Spleen (tissue), 7 donors: ENCODE data around the gene LAYN.

ENCODE experiments used
- POLR2A ChIP-seq, 3 donors: fragments of 450-650 bp; IDR thresholded peaks; one replicate each; pipeline ENCODE4 v1.5.1; 2017; ENCODE audit warnings: antibody characterized with exemption in 3 of 3, mild to moderate bottlenecking in 1 of 3
- POLR2AphosphoS5 ChIP-seq, 3 donors: sonication (generic); formaldehyde crosslinking; IDR thresholded peaks; one replicate each; pipeline ENCODE4 v1.5.1; 2017; ENCODE audit warnings: antibody characterized with exemption in 3 of 3
- TF ChIP-seq, protein P1 (sequence below), 11 experiments: fragments of 200-600 bp in 7 of 11; fragments of 450-650 bp in 4 of 11; sonication (generic) in 4 of 11; IDR thresholded peaks in 8 of 11; conservative IDR thresholded peaks in 3 of 11; 1 replicate in 7 of 11; 2 replicates in 4 of 11; pipeline versions ENCODE4 v1.4.0 to v1.8.0; 2016 to 2021; ENCODE audit warnings: antibody characterized with exemption in 11 of 11, inconsistent platforms in 4 of 11, mild to moderate bottlenecking in 1 of 11
- donor health status: DM: no; HTN: no; CAD: no; lungs with moderate emphysema.
- donor health status: DM: no; HTN: no; CAD: no.
- donor health status: DM: no; HTN: no; CAD: no.

DNA sequence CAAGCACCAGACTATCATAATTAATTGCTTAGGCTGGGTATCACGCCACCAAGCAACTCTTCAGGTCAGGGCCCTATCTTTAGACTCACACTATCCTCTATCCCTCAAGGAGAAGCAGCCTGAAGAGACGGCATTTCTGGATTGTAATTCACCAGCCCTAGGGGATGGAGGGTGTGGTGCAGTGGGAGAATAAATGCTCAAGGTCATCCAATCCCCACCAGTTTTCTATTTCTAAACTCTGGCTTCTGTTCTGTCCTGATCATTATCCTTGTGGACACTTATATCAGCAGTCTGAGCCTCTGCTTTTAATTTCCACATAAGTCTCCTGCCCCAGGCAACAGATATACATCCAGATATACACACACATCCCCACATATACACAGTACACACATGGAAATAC is 48.6 kb downstream of the LAYN start:
- TF ChIP-seq, protein P1, sequence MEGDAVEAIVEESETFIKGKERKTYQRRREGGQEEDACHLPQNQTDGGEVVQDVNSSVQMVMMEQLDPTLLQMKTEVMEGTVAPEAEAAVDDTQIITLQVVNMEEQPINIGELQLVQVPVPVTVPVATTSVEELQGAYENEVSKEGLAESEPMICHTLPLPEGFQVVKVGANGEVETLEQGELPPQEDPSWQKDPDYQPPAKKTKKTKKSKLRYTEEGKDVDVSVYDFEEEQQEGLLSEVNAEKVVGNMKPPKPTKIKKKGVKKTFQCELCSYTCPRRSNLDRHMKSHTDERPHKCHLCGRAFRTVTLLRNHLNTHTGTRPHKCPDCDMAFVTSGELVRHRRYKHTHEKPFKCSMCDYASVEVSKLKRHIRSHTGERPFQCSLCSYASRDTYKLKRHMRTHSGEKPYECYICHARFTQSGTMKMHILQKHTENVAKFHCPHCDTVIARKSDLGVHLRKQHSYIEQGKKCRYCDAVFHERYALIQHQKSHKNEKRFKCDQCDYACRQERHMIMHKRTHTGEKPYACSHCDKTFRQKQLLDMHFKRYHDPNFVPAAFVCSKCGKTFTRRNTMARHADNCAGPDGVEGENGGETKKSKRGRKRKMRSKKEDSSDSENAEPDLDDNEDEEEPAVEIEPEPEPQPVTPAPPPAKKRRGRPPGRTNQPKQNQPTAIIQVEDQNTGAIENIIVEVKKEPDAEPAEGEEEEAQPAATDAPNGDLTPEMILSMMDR (IDR thresholded peaks at IDR 0.05 in 8 of 11, conservative IDR thresholded peaks at IDR 0.05 in 3 of 11), result no peak
- TF ChIP-seq POLR2A (IDR thresholded peaks at IDR 0.05) (no peak), POLR2AphosphoS5 (IDR thresholded peaks at IDR 0.05) (no peak)
